ENCODE results near the gene CD34. TPM values are rescaled to one million over a fixed set of nuclear protein-coding genes. Genes with fewer than 3 reads are reported as not detected.

The CD34 gene
- total RNA-seq, 1 experiment from 2014 or later, result 0.35 TPM

DNA sequence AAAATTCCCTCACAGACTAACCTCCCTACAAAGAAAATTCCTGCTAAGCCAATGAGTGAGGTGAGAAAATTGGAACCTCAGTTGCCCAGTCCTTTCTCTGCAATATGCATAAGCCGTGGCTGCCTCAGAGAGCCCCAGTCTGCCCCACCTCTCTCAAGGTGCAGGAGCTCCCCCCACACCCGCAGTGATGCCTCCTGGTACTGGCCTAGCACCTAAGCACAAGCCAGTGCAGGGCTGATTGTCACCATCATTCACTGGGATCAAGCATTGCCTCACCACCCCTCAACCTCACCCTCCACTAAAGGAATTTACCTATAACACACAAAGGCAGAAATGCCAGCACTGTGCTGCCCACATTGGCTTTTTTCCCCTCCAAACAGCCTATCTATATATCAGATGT, 56.9 kb downstream of the CD34 start:
- H2AFZ ChIP-seq (ENCODE audit: low read length), result no peak overlapping the region
- H3K23ac ChIP-seq (ENCODE audit: insufficient read length, low read depth, low read length), result no peak overlapping the region
- H4K5ac ChIP-seq (ENCODE audit: insufficient read length, low read depth, low read length), result no peak overlapping the region
- no peak overlapping the region for H2BK15ac ChIP-seq (ENCODE audit: low read depth, low read length)
- no peak overlapping the region for H3K4me2 ChIP-seq (ENCODE audit: insufficient read depth, insufficient read length, low read length)
- Mint-ChIP-seq H3K36me3 (ENCODE audit: insufficient read depth in 1 of 3, low read depth in 3 of 3) (no peaks in the 10 kb centered on the region; a peak in 1 of 7 replicates), H3K9me3 (no peaks in the 10 kb centered on the region), H3K4me1 (peaks cover 6 to 8% of the 10 kb centered on the region in 2 experiments; a peak in 3 of 4 replicates), H3K27me3 (ENCODE audit: low read depth) (no peaks in the 10 kb centered on the region), H3K27ac (no peak overlapping the region), H3K4me3 (no peak overlapping the region)
- H4K8ac ChIP-seq (replicated peaks; ENCODE audit: insufficient read length, low read depth, low read length), result no peak overlapping the region
- no peak overlapping the region for H3K56ac ChIP-seq (ENCODE audit: insufficient read length, low read depth, low read length)
- H3K9ac ChIP-seq (ENCODE audit: extremely low read depth, insufficient read length, low read length), result no peak overlapping the region
- H3K14ac ChIP-seq (ENCODE audit: insufficient read depth, low read length), result no peak overlapping the region
- H2BK5ac ChIP-seq (ENCODE audit: insufficient read length, low read length), result no peak overlapping the region
- TF ChIP-seq, protein P1, sequence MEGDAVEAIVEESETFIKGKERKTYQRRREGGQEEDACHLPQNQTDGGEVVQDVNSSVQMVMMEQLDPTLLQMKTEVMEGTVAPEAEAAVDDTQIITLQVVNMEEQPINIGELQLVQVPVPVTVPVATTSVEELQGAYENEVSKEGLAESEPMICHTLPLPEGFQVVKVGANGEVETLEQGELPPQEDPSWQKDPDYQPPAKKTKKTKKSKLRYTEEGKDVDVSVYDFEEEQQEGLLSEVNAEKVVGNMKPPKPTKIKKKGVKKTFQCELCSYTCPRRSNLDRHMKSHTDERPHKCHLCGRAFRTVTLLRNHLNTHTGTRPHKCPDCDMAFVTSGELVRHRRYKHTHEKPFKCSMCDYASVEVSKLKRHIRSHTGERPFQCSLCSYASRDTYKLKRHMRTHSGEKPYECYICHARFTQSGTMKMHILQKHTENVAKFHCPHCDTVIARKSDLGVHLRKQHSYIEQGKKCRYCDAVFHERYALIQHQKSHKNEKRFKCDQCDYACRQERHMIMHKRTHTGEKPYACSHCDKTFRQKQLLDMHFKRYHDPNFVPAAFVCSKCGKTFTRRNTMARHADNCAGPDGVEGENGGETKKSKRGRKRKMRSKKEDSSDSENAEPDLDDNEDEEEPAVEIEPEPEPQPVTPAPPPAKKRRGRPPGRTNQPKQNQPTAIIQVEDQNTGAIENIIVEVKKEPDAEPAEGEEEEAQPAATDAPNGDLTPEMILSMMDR (conservative IDR thresholded peaks at IDR 0.05), result no peak
- no peaks in the 10 kb centered on the region for H3K27me3 ChIP-seq (ENCODE audit: insufficient read depth, low read length)
- H3K4me1 ChIP-seq (ENCODE audit: insufficient read depth, low read length), result peaks cover 5% of the 10 kb centered on the region; the same call in 1 of the 2 replicates
- no peaks in the 10 kb centered on the region for H3K79me1 ChIP-seq (ENCODE audit: insufficient read depth, low read depth, low read length, poor library complexity, severe bottlenecking)
- no peaks in the 10 kb centered on the region for H3K9me3 ChIP-seq (ENCODE audit: control insufficient read depth, low read depth, low read length)
- no peak overlapping the region for H4K91ac ChIP-seq (ENCODE audit: insufficient read length, low read depth, low read length)
- no CpG with 5 or more reads among the region's 2 CpGs for WGBS (ENCODE audit: extremely low coverage, insufficient read length, low lambda C conversion rate)
- H3K4ac ChIP-seq (ENCODE audit: low read depth, low read length), result no peak overlapping the region
- H3K79me2 ChIP-seq (ENCODE audit: insufficient read depth, low read length), result no peaks in the 10 kb centered on the region
- no peak for DNase-seq
- no peaks in the 10 kb centered on the region for H4K20me1 ChIP-seq (ENCODE audit: control insufficient read depth, insufficient read depth, insufficient read length)
- no peak overlapping the region for H3K18ac ChIP-seq (ENCODE audit: insufficient read length, low read depth, low read length)
- H2BK20ac ChIP-seq (ENCODE audit: low read depth, low read length, poor library complexity, severe bottlenecking), result no peak overlapping the region
- no peak overlapping the region for H2BK12ac ChIP-seq (ENCODE audit: insufficient read length, low read depth, low read length)
- H2BK120ac ChIP-seq (ENCODE audit: low read depth, low read length, poor library complexity, severe bottlenecking), result no peak overlapping the region
- no peak overlapping the region for H3T11ph ChIP-seq (ENCODE audit: low read length)
- H3K27ac ChIP-seq (ENCODE audit: insufficient read length, low read depth, low read length), result no peak overlapping the region
- no peak overlapping the region for H2AK5ac ChIP-seq (ENCODE audit: insufficient read length, low read length)
- H3K23me2 ChIP-seq (ENCODE audit: insufficient read length, low read depth, low read length, poor library complexity, severe bottlenecking), result no peaks in the 10 kb centered on the region

Data from H9 (cell line).